ENCODE data around the gene LPP.

DNA sequence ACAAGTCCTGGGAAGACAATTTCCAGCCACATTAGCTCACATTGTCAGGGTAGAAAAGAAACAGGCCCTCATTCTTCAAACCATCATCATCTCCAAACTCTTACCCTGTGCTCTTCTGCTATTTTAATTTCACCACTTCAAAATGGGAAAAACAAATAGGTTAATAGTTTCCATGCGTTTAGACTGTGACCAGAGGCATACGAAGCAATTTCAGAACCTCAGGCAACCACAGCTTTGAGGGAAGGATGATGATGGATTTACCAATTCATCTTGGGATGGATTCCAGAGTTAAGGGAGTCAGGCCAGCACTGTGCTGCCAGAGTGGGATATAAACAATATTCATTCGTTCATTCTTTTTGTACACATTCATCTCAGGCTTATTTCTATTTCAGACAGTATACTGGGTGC is 710.0 kb downstream of the LPP start:
- TF ChIP-seq, protein P1, sequence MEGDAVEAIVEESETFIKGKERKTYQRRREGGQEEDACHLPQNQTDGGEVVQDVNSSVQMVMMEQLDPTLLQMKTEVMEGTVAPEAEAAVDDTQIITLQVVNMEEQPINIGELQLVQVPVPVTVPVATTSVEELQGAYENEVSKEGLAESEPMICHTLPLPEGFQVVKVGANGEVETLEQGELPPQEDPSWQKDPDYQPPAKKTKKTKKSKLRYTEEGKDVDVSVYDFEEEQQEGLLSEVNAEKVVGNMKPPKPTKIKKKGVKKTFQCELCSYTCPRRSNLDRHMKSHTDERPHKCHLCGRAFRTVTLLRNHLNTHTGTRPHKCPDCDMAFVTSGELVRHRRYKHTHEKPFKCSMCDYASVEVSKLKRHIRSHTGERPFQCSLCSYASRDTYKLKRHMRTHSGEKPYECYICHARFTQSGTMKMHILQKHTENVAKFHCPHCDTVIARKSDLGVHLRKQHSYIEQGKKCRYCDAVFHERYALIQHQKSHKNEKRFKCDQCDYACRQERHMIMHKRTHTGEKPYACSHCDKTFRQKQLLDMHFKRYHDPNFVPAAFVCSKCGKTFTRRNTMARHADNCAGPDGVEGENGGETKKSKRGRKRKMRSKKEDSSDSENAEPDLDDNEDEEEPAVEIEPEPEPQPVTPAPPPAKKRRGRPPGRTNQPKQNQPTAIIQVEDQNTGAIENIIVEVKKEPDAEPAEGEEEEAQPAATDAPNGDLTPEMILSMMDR (conservative IDR thresholded peaks at IDR 0.05; ENCODE audit: low read depth, low read length): no peak
- TF ChIP-seq EZH2 (IDR thresholded peaks at IDR 0.05; ENCODE audit: low read length, unreplicated experiment): no peak

Measured in PC-3 (cell line).